Measurements from ENCODE around the gene RTN4R.

- TF ChIP-seq CTCF (IDR thresholded peaks at IDR 0.05 in 2 of 3, conservative IDR thresholded peaks at IDR 0.05 in 1 of 3; ENCODE audit: insufficient read depth in 2 of 3, low read depth in 1 of 3, low read length in 3 of 3) = no peak
- no peak for TF ChIP-seq SFPQ (IDR thresholded peaks at IDR 0.05; ENCODE audit: low read depth, low read length)
- TF ChIP-seq ZNF76 (CRISPR knock-in tag; IDR thresholded peaks at IDR 0.05; ENCODE audit: borderline replicate concordance) = no peak
Measured at GRCh38 chr22:20244691-20245576, 23.2 kb downstream of the RTN4R start.

Measured in K562 (cell line).